Measurements from ENCODE around the gene PRKAA1. TPM values are rescaled to one million over a fixed set of nuclear protein-coding genes. Genes with fewer than 3 reads are reported as not detected.

PRKAA1 gene
- total RNA-seq, 4 donors from 2014 or later: 66.5 to 113 (median 97.9) TPM

DNA sequence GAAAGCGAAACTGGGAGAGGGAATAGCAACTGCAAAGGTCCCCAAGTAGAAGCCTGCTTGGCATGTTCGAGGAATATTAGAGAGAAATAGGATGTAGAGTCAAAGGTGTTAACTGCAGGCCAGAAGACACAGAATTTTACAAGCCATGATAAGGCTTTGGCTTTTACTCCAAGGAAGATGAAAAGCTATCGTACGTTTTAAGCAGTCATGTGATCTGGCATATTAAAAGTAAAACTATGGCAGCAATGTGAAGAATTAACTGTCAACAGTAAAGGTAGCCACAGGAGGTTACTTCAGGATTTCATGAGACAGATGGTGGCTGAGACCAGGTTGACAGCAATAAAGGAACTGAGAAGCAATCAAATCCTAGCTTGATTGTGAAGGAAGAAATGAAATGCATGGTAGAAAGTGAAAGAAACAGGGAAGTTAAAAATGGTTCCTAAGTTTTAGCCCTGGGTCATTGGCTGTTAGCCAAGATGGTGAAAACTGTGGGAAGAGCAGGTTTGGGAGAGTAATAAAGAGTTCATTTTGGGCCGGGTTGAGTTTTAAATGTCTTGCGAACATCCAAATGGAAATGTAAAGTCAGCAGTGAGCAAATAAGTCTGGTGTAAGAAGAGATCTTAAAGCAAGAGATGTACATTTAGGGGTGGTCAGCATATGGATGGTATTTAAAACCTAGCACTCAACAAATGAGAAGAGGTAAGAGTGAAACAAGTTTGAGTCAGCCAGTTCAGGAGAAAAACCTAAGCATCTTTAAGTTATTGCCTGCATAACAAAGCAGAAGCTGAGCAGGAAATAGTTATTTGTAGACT is 22.1 kb downstream of the PRKAA1 start:
- TF ChIP-seq POLR2A (IDR thresholded peaks at IDR 0.05): no peak
- TF ChIP-seq, protein P1, sequence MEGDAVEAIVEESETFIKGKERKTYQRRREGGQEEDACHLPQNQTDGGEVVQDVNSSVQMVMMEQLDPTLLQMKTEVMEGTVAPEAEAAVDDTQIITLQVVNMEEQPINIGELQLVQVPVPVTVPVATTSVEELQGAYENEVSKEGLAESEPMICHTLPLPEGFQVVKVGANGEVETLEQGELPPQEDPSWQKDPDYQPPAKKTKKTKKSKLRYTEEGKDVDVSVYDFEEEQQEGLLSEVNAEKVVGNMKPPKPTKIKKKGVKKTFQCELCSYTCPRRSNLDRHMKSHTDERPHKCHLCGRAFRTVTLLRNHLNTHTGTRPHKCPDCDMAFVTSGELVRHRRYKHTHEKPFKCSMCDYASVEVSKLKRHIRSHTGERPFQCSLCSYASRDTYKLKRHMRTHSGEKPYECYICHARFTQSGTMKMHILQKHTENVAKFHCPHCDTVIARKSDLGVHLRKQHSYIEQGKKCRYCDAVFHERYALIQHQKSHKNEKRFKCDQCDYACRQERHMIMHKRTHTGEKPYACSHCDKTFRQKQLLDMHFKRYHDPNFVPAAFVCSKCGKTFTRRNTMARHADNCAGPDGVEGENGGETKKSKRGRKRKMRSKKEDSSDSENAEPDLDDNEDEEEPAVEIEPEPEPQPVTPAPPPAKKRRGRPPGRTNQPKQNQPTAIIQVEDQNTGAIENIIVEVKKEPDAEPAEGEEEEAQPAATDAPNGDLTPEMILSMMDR (IDR thresholded peaks at IDR 0.05): no peak
- TF ChIP-seq POLR2AphosphoS5 (IDR thresholded peaks at IDR 0.05): no peak
- TF ChIP-seq EP300 (IDR thresholded peaks at IDR 0.05): no peak
- WGBS, 2 donors (ENCODE audit: low coverage in 1 of 2): 65 to 67% methylated on average over 6 of the region's 6 CpGs
- Histone ChIP-seq H3K27me3 (no peaks in the 10 kb centered on the region), H3K27ac (no peak overlapping the region), H3K4me3 (no peak overlapping the region), H3K9me3 (no peaks in the 10 kb centered on the region), H3K4me1 (peaks cover 0 to 16% (median 6%) of the 10 kb centered on the region in 3 donors), H3K36me3 (peaks cover 0 to 65% of the 10 kb centered on the region in 2 donors)
- no peak for ATAC-seq

DNA sequence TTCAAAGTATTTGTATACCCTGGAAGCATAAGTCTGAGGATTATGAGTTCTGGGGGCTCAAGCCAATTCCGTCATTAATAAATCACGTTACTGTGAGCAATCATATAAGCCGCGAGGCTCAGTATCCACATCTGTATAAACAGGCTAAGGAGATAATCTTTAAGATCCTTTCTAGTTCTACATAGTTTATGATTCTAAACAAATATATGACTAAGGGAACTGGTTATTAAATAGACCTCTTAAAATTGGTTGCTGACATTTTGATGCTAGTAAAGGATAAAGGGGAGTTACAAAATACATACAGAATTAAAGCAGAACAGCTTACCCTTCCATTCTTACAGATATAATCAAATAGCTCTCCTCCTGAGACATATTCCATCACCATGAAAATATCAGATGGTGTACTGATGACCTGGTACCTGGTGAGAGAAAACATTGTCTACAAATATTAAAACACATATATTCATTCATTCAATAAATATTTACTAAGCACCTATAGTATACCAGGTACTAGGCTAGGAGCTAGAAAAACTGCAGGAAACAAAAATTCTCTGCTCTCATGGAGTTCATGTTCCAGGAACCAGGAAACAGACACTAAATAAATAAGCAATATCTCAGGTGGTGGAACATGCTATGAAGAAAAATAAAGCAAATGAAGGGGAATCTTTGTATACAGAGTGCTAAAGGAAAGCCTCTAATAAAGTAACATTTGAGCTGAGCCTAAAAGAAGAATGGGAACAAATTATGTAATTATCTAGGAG is 22.9 kb downstream of the PRKAA1 start:
- Histone ChIP-seq H3K27me3 (no peaks in the 10 kb centered on the region), H3K27ac (no peak overlapping the region), H3K36me3 (peaks cover 0 to 73% of the 10 kb centered on the region in 2 donors), H3K4me3 (no peak overlapping the region), H3K4me1 (peaks cover 0 to 10% (median 6%) of the 10 kb centered on the region in 3 donors), H3K9me3 (no peaks in the 10 kb centered on the region)
- TF ChIP-seq, protein P1 (IDR thresholded peaks at IDR 0.05): no peak
- no peak for TF ChIP-seq POLR2A (IDR thresholded peaks at IDR 0.05)
- 63 to 81% methylated on average over 4 of the region's 4 CpGs for WGBS, 2 donors (ENCODE audit: low coverage in 1 of 2)
- ATAC-seq: no peak

DNA sequence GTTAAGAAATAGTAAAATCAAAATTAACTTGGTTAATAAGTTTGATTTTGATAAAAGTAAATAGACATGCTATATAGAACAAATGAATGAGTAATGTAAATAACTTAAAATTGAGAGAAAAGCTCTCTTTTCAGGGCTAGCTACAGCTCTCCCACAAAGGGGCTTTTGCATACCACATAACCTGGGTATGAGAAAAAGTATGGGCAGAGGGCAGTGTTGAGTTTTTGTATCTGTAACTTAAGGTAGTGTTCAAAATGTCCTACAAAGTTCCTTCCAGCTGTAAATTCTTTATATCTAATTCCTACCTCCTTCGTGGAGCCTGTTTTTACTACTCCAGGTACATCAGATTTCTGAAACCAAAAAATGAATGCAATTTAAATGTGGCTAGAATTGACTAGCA is 23.6 kb downstream of the PRKAA1 start:
- Histone ChIP-seq H3K27ac (no peak overlapping the region), H3K9me3 (no peaks in the 10 kb centered on the region), H3K4me1 (peaks cover 0 to 9% (median 6%) of the 10 kb centered on the region in 3 donors), H3K4me3 (no peak overlapping the region), H3K36me3 (peaks cover 0 to 77% of the 10 kb centered on the region in 2 donors), H3K27me3 (no peaks in the 10 kb centered on the region)
- ATAC-seq: no peak
- TF ChIP-seq POLR2AphosphoS5 (IDR thresholded peaks at IDR 0.05) (no peak), POLR2A (IDR thresholded peaks at IDR 0.05) (no peak), EP300 (IDR thresholded peaks at IDR 0.05) (no peak)
- TF ChIP-seq, protein P1 (IDR thresholded peaks at IDR 0.05): no peak
- 61 to 75% methylated on average over 1 of the region's 1 CpG for WGBS, 2 donors (ENCODE audit: low coverage in 1 of 2)

DNA sequence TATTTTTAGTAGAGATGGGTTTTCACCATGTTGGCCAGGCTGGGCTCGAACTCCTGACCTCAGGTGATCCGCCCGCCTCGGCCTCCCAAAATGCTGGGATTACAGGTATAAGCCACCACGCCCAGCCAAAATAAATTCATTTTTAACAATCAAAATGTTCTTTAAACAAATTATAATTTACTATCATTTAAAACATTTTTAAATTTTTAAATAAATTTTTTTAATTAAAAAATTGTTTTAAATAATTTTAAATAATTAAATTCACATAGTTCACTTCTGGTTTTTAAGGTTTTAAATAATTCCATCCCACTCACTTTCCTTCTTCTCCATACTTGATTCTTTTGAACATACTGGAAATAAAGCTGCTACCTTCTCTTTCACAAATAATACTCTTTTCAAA is 27.4 kb downstream of the PRKAA1 start:
- H3K4me3 ChIP-seq: no peak overlapping the region
- ATAC-seq: no peak
- peaks cover 0 to 3% (median 1%) of the 10 kb centered on the region in 3 donors for H3K4me1 ChIP-seq
- peaks cover 3 to 88% of the 10 kb centered on the region in 2 donors for H3K36me3 ChIP-seq
- WGBS, 2 donors (ENCODE audit: low coverage in 1 of 2): 97 to 98% methylated on average over 5 of the region's 5 CpGs
- no peaks in the 10 kb centered on the region for H3K27me3 ChIP-seq
- TF ChIP-seq POLR2A (IDR thresholded peaks at IDR 0.05) (no peak), POLR2AphosphoS5 (IDR thresholded peaks at IDR 0.05) (no peak), EP300 (IDR thresholded peaks at IDR 0.05) (no peak)
- TF ChIP-seq, protein P1 (IDR thresholded peaks at IDR 0.05): no peak
- no peak overlapping the region for H3K27ac ChIP-seq
- no peaks in the 10 kb centered on the region for H3K9me3 ChIP-seq
